ENCODE data around the gene NDUFS8.
A peak's percentile ranks its signal among the peaks of the same experiment; 100 is the strongest.

Gene NDUFS8

GRCh38 chr11:68035266-68035876 is 4.9 kb downstream of the NDUFS8 start:
- no peak for DNase-seq (ENCODE audit: low read depth in 2 of 3, low spot score in 2 of 3)

DNA sequence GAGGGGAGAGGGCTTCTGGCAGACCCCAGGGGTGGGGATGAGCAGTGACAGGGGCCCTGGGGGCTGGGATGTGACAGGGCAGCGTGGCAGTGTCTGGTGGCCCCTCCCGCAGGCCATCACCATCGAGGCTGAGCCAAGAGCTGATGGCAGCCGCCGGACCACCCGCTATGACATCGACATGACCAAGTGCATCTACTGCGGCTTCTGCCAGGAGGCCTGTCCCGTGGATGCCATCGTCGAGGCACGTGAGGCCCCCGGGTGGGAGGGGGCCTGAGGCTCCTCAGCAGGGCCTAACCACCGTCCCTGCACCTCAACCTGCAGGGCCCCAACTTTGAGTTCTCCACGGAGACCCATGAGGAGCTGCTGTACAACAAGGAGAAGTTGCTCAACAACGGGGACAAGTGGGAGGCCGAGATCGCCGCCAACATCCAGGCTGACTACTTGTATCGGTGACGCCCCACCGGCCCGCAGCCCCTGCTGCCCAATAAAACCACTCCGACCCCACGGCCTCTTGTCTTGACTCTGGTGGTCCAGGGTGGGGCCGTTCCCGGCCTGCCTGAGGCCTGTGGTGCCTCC is 5.7 kb downstream of the NDUFS8 start:
- DNase-seq (ENCODE audit: low read depth in 2 of 3, low spot score in 2 of 3), result no peak

DNA sequence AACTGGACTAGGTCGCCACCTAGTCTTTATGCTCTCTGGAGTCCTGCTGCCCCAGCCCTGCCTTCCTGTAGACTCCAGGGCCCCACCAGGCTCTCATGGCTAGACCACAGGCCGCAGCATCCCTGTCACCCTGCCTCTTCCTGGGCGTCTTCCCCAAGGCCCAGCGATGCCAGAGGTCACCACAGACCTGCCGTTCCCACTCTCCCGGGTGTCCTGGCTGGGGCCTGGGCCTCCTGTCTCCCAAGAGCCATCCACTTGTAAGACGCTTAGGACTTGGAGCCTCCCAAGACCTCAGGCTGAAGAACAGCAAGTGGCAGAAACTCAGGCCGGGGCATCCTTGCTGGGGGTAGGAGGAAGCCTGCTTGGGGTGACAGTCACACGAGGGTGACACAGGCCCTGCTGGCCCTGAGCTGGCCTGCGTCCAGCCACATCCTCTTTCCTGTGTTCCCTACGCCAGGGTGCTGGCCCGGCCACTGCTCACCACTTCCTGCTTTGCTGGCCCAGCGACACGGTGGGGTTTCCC is 6.3 kb downstream of the NDUFS8 start:
- DNase-seq (ENCODE audit: low read depth in 2 of 3, low spot score in 2 of 3), result no peak

DNA sequence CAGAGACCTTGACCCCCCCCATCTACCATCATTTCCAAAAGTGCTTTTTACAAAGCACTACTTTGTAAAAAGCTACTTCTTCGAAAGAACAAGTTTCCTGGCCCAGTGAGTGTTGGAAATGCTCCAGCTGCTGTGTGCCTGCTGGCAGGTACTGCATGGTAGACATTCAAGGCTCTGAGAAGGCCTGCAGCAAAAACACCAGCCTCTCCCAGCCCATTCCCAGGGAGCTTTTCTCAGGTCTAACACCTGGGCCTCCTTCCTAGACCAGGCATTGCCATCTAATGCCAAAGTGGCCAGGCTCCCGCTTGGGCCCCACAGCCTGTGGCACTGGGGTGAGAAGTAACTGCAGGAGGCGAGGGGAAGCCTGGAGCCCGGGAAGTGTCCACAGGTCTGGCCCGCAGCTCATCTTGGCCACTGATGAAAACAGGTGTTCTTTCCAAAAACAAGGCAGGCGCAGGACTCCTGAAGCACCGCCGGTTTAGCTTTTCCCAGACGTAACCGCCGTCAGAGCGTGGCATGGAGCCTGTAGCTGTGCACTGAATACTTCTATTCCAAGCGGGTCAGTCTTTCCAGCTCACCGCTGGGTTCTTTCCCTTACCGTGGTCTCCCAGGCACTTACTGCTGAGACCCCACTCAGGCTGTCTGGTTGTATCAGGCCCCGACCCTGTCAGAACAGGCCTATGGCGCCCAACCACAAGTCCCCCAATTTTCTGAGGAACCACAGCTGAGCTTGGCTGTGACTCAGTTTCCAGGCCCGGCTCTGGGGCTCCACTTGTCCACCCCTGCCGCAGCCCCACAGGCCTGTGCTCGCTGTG is 7.1 kb downstream of the NDUFS8 start:
- no peak for DNase-seq (ENCODE audit: low read depth in 2 of 3, low spot score in 2 of 3)

- no peak for DNase-seq (ENCODE audit: low read depth in 2 of 3, low spot score in 2 of 3)
These were observed 7.8 kb downstream of the NDUFS8 start for GRCh38 chr11:68038226-68038717.

- DNase-seq (ENCODE audit: low read depth in 2 of 3, low spot score in 2 of 3), result peak; percentile 38 to 47 (median 44)
These were observed 8.4 kb downstream of the NDUFS8 start, which contains the start of gene TCIRG1 for GRCh38 chr11:68038718-68039525. TCIRG1 (plus strand) TSS chr11:68039025; CDS start chr11:68041272, 2,247 bp downstream.

- no peak for DNase-seq (ENCODE audit: low read depth in 2 of 3, low spot score in 2 of 3)
These were observed 9.1 kb downstream of the NDUFS8 start for GRCh38 chr11:68039526-68040086.

DNA sequence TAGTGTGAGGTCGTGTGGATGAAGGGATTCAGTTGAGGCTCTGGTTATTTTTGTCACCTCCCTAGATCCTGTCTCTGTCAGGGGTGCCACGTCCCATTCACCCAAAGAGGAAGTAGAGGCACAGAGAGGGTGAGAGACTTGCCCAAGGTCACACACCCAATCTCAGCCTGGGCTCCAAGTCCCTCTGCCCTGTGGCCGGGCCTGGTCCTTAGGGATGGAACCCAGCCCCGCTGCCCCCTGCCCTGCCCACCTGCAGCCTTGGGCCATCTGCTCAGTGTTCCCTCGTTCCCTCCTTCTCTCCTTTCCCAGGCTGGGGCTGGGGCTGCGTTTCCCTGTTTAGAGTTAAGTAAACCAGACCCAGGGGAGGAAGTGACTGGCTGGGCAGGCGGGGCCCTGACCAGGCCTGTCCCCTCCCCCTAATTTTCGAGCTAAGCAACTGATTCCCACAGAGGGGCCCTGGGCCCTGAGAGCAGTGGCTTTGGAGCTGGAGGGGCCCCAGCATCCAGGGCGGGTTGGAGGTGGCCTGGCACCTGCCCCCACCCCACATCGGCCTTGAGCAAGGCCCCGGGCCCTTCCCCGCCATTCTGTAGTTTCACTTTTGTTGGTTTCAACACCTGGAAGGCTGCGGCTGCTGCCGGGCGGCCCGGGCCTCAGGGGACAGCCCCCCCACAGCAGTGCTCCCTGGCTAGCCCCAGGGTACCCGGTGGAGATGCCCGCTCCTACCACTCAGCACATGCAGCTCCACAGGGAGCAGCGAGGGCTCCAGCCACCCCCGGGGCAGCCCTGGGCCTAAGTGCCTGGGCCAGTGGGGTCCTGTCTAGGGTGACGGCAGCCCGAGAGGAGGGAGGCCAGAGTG is 9.8 kb downstream of the NDUFS8 start:
- peak in 1 of 3 experiments; percentile 26 for DNase-seq (ENCODE audit: low read depth in 2 of 3, low spot score in 2 of 3)

GRCh38 chr11:68040957-68041591 is 10.6 kb downstream of the NDUFS8 start:
- DNase-seq (ENCODE audit: low read depth in 2 of 3, low spot score in 2 of 3), result no peak

DNA sequence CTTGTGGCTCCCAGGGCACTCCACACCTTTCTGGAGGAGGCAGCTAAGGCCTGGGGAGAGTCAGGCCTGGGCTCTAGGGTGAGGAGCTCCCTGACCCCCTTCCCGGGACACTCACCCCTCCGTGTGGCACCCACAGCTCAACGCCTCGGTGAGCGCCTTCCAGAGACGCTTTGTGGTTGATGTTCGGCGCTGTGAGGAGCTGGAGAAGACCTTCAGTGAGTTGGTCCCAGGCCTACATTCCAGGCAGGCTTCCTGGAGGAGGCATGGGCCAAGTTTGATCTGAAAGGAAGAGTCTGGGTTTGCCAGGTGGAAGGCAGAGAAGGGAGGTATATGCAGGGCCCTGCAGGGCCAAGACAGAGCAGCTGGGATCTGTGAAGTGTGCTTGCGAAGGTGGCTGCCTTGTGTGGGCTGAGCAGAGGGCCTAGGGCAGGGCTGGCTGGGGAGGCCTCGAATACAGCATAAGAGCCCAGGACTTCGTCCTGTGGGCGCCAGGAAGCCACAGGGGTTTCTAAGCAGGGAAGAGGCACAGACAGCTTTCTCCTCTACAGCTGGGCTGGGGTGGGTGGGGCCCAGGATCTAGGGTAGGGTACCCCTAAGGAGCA is 11.2 kb downstream of the NDUFS8 start:
- no peak for DNase-seq (ENCODE audit: low read depth in 2 of 3, low spot score in 2 of 3)

DNA sequence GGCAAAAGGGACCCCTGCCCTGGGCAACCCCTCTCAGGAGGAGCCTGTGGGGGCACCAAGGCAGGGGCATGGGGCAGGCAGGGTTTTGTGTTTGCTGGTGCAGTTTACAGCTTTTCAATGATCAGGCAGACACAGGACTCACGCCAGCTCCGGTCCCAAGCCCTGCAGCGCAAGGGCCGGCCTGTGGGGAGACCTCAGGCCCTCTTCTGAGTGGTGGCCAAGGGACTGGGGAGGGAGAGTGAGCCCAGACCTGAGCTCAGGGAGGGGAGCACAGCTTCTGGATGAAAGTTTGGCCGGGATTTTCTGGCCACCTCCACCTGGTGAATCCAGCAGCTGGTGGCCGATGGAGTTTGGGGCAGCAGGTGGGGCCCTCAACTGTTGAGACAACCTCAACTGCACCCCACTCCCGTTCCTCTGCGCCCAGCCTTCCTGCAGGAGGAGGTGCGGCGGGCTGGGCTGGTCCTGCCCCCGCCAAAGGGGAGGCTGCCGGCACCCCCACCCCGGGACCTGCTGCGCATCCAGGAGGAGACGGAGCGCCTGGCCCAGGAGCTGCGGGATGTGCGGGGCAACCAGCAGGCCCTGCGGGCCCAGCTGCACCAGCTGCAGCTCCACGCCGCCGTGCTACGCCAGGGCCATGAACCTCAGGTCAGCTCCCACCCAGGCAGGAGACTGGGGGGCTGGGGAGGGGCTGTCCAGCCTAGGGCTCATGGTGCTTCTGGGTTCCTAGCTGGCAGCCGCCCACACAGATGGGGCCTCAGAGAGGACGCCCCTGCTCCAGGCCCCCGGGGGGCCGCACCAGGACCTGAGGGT is 11.9 kb downstream of the NDUFS8 start:
- no peak for DNase-seq (ENCODE audit: low read depth in 2 of 3, low spot score in 2 of 3)

DNA sequence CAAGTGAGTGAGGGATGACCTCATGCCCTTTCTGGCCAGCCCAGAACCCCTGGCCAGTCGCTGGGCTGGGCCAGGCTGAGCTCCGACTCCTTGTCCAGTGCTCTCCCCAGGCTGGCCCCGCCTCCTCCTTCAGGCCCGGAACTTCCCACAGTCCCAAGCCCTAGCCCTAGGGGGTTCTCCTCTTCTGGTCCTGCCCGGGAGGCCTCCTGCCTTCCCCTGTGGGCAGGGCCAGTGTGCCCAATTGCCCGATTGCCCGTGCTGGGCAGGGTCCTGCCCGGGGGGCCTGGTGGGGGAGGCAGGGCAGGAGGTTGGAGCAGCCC is 12.5 kb downstream of the NDUFS8 start:
- DNase-seq (ENCODE audit: low read depth in 2 of 3, low spot score in 2 of 3), result no peak

DNA sequence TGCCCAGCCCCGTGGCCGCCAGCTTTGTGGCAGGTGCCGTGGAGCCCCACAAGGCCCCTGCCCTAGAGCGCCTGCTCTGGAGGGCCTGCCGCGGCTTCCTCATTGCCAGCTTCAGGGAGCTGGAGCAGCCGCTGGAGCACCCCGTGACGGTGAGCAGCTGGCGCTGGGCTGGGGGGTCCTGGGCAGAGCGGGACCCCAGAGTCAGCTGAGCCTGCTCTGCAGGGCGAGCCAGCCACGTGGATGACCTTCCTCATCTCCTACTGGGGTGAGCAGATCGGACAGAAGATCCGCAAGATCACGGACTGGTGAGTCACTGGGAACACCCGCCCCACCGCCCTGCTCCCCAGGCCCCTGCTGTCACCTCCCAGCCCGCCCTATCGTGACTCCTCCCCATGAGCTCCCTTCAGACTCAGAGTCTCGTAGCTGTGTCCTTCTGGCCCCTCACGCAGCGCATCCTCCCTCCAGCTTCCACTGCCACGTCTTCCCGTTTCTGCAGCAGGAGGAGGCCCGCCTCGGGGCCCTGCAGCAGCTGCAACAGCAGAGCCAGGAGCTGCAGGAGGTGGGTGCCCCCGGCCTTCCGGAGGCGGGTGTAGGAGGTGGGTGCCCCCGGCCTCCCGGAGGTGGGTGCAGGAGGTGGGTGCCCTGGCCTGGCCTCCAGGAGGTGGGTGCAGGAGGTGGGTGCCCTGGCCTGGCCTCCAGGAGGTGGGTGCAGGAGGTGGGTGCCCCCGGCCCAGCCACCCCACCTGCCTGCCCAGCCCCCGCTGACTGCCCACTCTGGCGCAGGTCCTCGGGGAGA is 13.1 kb downstream of the NDUFS8 start:
- no peak for DNase-seq (ENCODE audit: low read depth in 2 of 3, low spot score in 2 of 3)

DNA sequence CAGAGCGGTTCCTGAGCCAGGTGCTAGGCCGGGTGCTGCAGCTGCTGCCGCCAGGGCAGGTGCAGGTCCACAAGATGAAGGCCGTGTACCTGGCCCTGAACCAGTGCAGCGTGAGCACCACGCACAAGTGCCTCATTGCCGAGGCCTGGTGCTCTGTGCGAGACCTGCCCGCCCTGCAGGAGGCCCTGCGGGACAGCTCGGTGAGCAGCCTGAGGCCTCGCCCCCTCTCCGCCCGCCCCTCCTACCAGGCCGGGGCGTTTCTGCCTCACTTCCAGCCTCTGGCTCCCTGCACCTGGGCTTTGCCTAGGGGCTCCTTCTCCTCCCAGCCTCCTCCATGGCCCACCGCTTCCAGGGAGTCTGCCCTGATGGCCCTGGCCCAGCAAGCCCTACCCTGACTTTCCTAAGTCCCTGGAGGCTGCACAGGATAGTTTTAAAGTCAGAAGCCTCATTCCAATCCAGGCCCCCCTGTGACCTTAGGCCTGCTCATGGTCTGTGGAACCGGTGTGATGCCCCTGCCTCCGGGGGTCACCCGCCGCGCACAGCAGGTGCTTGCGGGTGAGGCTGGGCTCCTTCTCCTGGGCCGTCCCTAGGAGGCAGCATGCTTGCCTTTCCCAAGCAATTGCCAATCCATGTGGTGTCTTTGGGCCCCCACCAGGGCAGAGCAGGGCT is 13.8 kb downstream of the NDUFS8 start:
- no peak for DNase-seq (ENCODE audit: low read depth in 2 of 3, low spot score in 2 of 3)

- DNase-seq (ENCODE audit: low read depth in 2 of 3, low spot score in 2 of 3), result no peak
These were observed 14.4 kb downstream of the NDUFS8 start for GRCh38 chr11:68044898-68045351.

DNA sequence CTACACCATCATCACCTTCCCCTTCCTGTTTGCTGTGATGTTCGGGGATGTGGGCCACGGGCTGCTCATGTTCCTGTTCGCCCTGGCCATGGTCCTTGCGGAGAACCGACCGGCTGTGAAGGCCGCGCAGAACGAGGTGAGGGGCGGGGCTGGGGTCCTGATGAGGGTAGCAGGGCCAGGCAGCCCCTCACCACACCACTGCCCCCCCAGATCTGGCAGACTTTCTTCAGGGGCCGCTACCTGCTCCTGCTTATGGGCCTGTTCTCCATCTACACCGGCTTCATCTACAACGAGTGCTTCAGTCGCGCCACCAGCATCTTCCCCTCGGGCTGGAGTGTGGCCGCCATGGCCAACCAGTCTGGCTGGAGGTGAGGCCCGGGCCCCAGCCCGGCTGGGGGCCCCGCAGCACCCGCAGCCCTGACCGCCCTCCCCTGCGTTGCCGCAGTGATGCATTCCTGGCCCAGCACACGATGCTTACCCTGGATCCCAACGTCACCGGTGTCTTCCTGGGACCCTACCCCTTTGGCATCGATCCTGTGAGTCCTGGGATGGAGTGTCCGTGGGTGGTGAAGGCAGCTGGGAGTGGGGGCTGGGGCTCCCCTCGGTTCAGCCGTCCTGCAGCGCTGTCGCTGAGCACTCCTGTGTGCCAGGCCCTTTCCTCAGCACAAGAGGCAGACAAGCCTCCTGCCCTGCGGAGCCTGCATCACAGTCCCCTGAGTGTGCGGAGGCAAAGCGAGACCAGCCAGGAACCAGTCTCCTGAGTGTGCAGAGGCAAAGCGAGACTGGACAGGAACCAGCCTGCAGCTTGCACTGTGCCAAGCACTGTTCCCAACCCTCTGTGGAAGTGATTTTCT is 17.2 kb downstream of the NDUFS8 start:
- DNase-seq (ENCODE audit: low read depth in 2 of 3, low spot score in 2 of 3), result no peak

All from activated CD8-positive, alpha-beta memory T cell treated with anti-CD3 and anti-CD28 coated beads for 48 hours (primary cell).